ENCODE data around the gene UBA52.

DNA sequence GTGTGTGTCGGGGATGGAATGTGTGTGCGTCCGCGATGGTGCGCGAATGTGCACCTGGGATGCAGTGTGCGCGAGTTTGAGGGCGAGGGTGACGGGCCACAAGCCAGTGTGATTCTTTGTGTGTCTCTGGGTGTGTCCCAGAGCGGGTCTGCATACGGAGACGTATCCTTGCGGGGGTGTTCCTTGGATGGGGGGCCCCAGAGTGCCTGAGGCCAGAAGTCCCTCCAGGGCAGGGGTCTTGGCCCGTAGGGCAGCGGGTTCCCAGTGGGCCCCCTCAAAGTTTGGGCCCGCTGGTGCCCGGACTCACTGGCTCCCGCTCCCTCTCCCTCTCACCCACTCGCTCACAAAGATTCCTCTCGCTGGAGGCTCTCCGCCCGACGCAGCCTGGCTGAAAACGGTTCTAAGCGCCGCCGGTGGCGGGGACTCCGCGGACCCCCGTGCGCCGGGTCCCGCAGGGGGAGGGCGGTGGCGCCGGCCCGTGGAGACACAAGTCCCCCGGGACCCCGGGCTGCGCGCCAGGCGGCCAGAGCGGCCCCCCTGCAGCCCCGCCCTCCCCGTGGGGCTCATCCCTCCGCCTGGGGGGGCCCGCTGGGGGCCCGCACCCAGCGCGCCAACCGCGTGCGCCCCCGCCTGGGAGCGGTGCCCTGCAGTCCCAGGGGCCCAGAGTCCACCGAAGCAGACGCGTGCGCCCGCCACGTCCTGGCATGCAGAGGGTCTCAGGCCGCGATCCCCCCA lies 34.1 kb downstream of the UBA52 start:
- TF ChIP-seq POLR2AphosphoS5 (IDR thresholded peaks at IDR 0.05; ENCODE audit: low read depth): no peak
- TF ChIP-seq, protein P1, sequence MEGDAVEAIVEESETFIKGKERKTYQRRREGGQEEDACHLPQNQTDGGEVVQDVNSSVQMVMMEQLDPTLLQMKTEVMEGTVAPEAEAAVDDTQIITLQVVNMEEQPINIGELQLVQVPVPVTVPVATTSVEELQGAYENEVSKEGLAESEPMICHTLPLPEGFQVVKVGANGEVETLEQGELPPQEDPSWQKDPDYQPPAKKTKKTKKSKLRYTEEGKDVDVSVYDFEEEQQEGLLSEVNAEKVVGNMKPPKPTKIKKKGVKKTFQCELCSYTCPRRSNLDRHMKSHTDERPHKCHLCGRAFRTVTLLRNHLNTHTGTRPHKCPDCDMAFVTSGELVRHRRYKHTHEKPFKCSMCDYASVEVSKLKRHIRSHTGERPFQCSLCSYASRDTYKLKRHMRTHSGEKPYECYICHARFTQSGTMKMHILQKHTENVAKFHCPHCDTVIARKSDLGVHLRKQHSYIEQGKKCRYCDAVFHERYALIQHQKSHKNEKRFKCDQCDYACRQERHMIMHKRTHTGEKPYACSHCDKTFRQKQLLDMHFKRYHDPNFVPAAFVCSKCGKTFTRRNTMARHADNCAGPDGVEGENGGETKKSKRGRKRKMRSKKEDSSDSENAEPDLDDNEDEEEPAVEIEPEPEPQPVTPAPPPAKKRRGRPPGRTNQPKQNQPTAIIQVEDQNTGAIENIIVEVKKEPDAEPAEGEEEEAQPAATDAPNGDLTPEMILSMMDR (IDR thresholded peaks at IDR 0.05; ENCODE audit: insufficient read depth, low read length): no peak
- TF ChIP-seq, protein P2, sequence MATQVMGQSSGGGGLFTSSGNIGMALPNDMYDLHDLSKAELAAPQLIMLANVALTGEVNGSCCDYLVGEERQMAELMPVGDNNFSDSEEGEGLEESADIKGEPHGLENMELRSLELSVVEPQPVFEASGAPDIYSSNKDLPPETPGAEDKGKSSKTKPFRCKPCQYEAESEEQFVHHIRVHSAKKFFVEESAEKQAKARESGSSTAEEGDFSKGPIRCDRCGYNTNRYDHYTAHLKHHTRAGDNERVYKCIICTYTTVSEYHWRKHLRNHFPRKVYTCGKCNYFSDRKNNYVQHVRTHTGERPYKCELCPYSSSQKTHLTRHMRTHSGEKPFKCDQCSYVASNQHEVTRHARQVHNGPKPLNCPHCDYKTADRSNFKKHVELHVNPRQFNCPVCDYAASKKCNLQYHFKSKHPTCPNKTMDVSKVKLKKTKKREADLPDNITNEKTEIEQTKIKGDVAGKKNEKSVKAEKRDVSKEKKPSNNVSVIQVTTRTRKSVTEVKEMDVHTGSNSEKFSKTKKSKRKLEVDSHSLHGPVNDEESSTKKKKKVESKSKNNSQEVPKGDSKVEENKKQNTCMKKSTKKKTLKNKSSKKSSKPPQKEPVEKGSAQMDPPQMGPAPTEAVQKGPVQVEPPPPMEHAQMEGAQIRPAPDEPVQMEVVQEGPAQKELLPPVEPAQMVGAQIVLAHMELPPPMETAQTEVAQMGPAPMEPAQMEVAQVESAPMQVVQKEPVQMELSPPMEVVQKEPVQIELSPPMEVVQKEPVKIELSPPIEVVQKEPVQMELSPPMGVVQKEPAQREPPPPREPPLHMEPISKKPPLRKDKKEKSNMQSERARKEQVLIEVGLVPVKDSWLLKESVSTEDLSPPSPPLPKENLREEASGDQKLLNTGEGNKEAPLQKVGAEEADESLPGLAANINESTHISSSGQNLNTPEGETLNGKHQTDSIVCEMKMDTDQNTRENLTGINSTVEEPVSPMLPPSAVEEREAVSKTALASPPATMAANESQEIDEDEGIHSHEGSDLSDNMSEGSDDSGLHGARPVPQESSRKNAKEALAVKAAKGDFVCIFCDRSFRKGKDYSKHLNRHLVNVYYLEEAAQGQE (IDR thresholded peaks at IDR 0.05; ENCODE audit: insufficient replicate concordance, low read depth): no peak

Data from HL-60 (cell line).